LNCaP clone FGC (cell line): ENCODE measurements around the gene BACH2.

ENCODE experiments used
- DNase-seq: peaks from one replicate; pipeline ENCODE4 v3.0.0-alpha.2; 2011; ENCODE audit warnings: low read depth
- H3K4me3 ChIP-seq: 2 replicates; pipeline ENCODE4 v1.5.1; 2011; ENCODE audit warnings: mild to moderate bottlenecking, low read depth, low read length, control low read depth
- CTCF ChIP-seq: IDR thresholded peaks from 2 replicates; pipeline ENCODE4 v1.5.1; 2012; ENCODE audit warnings: mild to moderate bottlenecking; ENCODE audit not compliant: control insufficient read depth, insufficient read depth; ENCODE audit errors: extremely low read depth

BACH2 gene

GRCh38 chr6:89961481-89961880 lies 335.2 kb downstream of the BACH2 start:
- no peak for TF ChIP-seq CTCF
- DNase-seq: no peak
- no peak overlapping the region for H3K4me3 ChIP-seq

GRCh38 chr6:89959883-89960282 lies 336.8 kb downstream of the BACH2 start:
- DNase-seq: no peak
- no peak for TF ChIP-seq CTCF
- no peak overlapping the region for H3K4me3 ChIP-seq

- no peak for TF ChIP-seq CTCF
Observed at GRCh38 chr6:89956182-89956581, 340.5 kb downstream of the BACH2 start.

GRCh38 chr6:89955364-89955763 lies 341.3 kb downstream of the BACH2 start:
- no peak for DNase-seq
- no peak for TF ChIP-seq CTCF
- no peak overlapping the region for H3K4me3 ChIP-seq

More at GRCh38 chr6:89956182-89956581, 340.5 kb downstream of the BACH2 start:
- DNase-seq: no peak
- no peak overlapping the region for H3K4me3 ChIP-seq

- no peak for TF ChIP-seq CTCF
- H3K4me3 ChIP-seq: no peak overlapping the region
- DNase-seq: no peak
Observed at GRCh38 chr6:89954721-89955148, 341.9 kb downstream of the BACH2 start.

- DNase-seq: no peak
- H3K4me3 ChIP-seq: no peak overlapping the region
- TF ChIP-seq CTCF: no peak
Observed at GRCh38 chr6:89952686-89953085, 344.0 kb downstream of the BACH2 start.

GRCh38 chr6:89952105-89952671 lies 344.5 kb downstream of the BACH2 start:
- no peak for DNase-seq
- H3K4me3 ChIP-seq: no peak overlapping the region
- TF ChIP-seq CTCF: no peak
